LNCAP (cell line): ENCODE data around the gene NPAS3.

Experiments
- TF ChIP-seq, protein P1 (sequence below): fragments of 450-650 bp; IDR thresholded peaks from 2 replicates; pipeline ENCODE4 v1.5.1; 2017; ENCODE audit warnings: mild to moderate bottlenecking

Gene NPAS3

DNA sequence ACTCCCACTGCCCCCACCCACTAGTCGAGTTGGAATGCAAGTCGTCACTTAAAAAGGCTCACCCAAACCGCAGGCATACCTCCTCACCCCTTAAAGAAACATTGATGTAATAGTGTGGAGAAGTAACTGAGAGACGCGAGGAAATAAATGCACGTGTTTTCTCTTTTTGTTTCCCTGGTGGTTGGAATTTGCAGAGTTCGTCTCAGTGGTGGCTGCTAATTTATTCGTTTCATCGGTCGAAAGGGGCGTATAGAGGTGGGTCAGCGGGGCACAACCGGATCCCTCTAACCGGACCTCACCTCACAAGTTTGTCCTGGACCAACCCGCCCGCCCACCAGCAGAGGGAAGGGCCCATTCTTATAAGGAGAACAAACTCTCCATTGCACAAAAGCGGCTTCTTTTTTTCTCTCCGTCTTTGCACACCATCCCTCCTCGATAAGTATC lies 5.0 kb upstream of the NPAS3 start:
- TF ChIP-seq, protein P1, sequence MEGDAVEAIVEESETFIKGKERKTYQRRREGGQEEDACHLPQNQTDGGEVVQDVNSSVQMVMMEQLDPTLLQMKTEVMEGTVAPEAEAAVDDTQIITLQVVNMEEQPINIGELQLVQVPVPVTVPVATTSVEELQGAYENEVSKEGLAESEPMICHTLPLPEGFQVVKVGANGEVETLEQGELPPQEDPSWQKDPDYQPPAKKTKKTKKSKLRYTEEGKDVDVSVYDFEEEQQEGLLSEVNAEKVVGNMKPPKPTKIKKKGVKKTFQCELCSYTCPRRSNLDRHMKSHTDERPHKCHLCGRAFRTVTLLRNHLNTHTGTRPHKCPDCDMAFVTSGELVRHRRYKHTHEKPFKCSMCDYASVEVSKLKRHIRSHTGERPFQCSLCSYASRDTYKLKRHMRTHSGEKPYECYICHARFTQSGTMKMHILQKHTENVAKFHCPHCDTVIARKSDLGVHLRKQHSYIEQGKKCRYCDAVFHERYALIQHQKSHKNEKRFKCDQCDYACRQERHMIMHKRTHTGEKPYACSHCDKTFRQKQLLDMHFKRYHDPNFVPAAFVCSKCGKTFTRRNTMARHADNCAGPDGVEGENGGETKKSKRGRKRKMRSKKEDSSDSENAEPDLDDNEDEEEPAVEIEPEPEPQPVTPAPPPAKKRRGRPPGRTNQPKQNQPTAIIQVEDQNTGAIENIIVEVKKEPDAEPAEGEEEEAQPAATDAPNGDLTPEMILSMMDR = no peak

DNA sequence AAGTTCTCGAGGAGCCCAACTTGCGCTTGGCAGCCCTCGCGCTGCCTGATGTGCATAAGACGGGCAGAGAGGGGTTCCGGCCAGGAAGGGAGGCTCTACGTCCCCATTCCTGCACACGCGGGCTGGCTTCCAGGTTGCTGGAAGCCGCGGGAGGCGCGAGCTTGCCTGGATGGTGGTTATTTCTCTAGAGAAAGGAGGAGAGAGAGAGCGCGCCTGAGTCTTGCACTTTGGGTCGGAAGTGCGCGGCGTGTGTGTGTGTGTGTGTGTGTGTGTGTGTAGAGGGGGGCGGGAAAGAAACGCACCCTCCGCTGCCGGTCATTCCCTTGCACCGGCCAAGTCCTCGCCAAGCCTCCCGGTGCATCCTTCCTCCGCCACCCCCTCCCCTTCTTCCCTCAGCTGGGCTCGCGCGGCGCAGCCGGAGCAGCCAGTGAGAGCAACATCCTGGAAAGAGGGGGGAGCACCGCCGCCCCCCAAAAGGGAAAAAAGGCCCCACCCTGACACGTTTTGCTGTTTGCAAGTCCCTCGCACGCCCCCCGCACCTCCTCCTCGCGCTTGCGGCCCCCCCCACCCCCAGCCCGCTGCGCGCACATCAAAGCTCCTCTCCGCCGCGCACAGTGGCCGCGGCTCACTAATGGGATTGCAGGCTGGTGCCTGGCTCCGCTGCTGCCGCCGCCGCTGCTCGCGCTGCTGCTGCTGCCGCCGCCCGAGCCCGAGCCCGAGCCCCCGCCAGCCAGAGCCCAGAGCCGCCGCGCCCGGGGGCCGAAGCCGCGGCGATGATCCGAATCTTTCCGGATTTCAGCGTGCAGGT lies 4.4 kb upstream of the NPAS3 start:
- TF ChIP-seq, protein P1 = no peak

DNA sequence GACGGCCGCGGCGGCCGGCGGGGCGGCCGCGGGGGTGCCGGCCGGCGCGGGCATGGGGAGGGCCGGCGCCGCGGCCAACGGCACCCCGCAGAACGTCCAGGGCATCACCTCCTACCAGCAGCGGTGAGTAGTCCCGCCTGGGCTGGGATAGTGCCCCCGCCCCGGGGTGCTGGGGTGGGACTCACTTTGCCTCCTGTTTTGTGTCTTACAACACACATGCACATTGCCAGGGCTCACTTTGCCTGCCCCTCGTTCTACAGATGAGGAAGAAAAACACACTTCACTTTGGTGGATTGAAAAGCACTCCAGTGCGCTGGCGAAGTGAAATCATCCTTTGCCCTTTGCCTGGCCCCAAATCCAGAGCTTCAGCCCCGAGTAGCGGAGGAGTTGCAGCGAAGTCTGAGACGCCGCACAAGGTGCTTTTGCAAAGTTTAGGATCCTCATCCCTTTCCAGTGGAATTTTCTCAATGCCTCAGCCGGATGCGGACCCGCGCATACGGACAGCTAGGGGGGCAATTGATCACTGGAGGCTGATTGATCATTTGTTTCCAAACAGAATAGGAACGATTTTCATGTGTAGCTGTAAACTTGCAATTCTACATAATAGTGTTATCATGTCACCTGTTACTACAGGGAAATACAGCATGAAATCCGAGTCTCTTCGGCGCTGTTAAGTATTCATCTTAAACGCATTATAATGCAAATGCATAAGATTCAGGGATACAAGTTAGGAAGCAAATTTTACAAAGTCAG lies 3.6 kb upstream of the NPAS3 start:
- TF ChIP-seq, protein P1 = no peak

DNA sequence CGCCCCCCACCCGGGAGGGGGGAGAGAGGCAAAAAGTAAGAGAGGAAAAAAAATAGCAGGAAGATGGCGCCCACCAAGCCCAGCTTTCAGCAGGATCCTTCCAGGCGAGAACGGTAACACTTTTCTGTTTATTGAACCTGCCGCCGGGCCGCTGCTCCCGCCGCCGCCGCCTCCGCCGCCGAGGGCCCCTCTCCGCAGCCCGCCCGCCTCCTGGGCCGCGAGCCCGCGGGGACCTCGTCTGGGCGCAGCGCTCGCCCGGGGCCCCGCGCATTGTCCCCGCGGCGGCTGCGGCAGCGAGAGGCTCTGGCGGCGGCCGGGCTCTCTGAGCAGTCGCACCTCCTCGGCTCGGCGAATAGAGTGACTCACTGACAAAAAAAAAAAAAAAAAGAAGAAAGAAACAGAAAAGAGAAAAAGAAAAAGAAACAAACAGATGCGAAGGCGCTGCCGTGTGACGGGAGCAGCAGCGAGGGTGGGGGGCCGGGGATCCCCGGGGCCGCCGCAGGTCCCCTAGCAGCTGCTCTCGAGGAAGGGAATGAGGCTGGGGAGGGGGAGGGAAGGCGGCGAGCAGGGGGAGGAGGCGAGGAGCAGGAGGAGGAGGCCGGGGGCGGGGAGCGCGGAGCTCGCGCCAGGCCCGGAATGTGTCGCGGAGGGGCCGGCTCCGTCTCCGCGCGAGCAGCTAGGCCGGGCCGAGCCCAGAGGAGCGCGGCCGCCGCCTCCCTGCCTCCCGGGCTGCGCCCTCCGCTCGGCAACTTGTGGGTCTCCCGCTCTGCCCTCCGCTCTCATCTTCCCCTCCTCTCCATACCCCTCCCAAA lies 781 bp downstream of the NPAS3 start:
- TF ChIP-seq, protein P1 = no peak

DNA sequence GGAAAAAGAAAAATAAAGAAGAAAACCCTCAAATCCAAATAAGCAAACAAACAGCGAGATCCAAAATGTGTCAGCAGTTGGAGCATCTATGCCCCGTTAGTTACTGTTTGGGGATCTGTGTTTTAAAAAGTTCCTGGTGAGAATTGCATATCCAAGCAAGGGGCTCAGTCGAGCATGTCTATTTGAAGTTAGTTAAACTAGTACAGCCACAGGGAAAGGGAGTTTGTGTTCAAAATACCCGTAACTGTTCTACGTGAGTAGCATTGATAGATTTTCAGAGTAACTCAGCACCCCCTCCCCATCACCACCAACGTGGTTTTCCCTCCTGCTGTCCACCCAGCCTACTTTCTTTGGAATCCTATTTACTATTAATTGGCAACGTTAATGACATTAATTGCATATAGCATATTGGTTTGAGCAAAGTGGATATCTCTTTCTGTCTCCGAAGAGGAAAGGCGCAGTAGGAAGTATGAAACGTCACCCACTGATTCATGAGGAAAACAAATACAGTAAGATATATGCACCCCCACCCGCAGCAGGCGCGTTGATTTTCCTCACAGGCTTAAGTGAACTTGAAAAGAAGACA lies 1.5 kb downstream of the NPAS3 start:
- TF ChIP-seq, protein P1 = no peak

DNA sequence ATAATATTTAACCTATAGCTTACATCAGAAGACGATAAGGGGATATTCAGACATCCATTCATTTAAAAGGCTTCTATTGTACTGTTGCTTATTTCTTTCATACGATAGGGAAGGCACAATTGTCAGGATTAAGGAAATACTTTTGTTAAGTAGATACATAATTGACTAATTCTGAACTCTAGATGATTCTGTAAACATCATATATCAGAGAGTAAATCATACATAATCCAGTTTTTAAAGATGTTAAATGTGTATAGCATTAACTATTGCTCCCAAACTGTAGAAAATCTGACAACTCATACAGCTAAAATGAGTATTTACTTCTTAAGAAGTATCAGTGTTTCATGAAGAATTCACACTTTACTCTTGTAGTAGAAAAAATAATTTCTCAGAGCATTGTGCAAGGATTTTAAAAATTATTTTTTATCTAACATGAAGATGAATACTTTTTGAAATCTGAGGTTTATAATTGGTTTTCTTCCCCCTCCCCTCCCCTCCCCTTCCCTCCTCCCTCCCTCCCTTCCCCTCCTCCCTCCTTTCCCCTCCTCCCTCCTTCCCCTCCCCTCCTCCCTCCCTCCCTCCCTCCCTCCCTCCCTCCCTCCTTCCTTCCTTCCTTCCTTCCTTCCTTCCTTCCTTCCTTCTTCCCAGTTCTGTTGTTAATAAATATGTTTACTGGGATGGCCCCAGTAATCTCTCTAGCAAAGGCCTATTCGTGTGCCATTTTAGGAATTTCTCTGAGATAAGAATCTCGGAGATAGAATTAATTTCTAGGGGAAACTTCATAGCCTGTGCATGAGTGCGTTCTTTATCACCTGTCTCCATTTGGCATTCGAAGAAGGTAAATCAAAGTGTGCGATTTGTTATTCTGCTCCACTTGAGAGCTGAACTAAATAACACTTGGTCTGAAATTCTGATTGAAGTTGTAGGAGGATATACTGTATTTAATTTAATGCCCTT lies 2.3 kb downstream of the NPAS3 start:
- TF ChIP-seq, protein P1 = no peak
